GM19025 (cell line): ENCODE results near the gene PTGR1.
"Not testable (repeated sequence)": the region's sequence is repeated elsewhere in the genome, so short reads cannot be mapped to it uniquely, and the experiment has no call there.

ENCODE experiments used
- ATAC-seq: cut with Tn5 transposase; IDR thresholded peaks from one replicate; pipeline ENCODE4 v1.9.1; 2021; ENCODE audit warnings: mild to moderate bottlenecking, low read depth, moderate library complexity; ENCODE audit not compliant: unreplicated experiment

Gene PTGR1

DNA sequence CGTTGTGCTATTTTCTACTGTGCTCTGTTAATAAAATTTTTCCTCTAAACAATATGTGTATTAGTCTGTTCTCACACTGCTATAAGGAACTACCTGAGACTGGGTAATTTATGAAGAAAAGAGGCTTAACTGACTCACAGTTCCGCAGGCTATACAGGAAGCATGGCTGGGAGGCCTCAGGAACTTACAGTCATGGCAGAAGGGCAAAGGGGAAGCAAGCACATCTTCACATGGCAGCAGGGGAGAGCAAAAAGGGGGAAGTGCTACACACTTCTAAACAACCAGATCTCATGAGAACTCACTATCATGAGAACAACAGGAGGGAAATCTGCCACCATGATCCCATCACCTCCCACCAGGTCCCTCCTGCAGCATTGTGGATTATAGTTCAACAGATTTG is 44.0 kb downstream of the PTGR1 start:
- not testable (repeated sequence) for ATAC-seq

GRCh38 chr9:111548623-111549022 is 50.8 kb downstream of the PTGR1 start:
- no peak for ATAC-seq

- ATAC-seq: no peak
These were observed 56.8 kb downstream of the PTGR1 start for GRCh38 chr9:111542497-111543254.

DNA sequence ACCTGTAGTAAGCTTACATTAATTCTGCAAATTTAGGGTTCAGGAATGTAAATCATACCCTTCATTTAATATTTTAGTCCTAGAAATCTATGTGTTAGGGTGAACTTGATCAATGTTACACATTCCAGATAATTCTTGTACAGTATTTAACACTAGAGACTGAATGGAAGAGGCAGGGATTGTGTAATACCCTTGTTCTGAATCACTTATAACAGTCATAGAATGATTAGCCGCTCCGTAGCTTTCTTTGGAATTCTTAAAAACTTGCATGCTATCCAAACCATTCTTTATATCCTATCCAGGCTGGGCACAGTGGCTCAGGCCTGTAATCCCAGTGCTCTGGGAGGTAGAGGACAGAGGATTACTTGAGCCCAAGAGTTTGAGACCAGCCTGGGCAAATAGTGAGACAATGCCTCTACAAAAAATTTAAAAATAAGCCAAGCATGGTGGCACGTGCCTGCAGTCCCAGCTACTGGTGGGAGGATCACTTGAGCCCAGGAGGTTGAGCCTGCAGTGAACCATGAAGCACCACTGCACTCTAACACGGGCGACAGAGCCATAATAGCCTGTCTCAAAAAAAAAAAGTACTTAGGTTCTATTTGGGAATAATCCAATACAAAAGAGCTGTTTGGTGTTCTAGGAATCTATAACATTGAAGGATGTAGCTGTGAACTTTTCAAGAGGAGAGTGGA is 66.2 kb downstream of the PTGR1 start:
- ATAC-seq: no peak

DNA sequence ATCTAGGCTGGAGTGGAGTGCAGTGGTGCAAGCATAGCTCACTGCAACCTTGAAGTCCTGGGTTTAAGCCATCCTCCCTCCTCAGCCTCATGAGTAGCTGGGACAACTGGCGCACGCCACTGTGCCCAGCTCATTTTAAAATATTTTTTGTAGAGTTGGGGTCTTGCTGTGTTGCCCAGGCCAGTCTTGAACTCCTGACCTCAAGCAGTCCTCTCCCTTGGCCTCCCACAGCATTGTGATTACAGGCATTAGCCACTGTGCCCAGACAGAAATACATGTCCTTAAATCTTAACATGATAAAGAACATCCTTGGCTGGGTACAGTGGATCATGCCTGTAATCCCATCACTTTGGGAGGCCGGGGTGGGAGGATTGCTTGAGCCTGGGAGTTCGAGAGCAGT is 67.7 kb downstream of the PTGR1 start:
- no peak for ATAC-seq

GRCh38 chr9:111529787-111530186 is 69.7 kb downstream of the PTGR1 start:
- no peak for ATAC-seq

DNA sequence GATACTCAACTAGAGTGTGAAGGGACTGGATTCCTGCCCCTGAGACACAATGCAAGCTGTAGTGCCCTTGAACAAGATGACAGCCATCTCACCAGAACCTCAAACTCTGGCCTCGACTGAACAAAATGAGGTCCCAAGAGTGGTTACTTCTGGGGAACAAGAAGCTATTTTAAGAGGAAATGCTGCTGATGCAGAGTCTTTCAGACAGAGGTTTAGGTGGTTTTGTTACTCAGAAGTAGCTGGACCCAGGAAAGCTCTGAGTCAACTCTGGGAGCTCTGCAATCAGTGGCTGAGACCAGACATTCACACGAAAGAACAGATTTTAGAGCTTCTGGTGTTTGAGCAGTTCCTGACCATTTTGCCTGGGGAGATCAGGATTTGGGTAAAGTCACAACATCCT is 72.1 kb downstream of the PTGR1 start:
- ATAC-seq: no peak

GRCh38 chr9:111525056-111525977 is 74.1 kb downstream of the PTGR1 start, which contains the start of gene ZNF483:
Gene ZNF483 (plus strand): TSS chr9:111525179. CDS start chr9:111527396, 2,217 bp downstream.
- ATAC-seq: no peak

- no peak for ATAC-seq
These were observed 74.8 kb downstream of the PTGR1 start for GRCh38 chr9:111524731-111525055.

- no peak for ATAC-seq
These were observed 83.4 kb downstream of the PTGR1 start for GRCh38 chr9:111516061-111516465.

- ATAC-seq: no peak
These were observed 84.5 kb downstream of the PTGR1 start for GRCh38 chr9:111514967-111515366.
